ENCODE measurements around the gene CTXN1. TPM values are rescaled to one million over a fixed set of nuclear protein-coding genes. Genes with fewer than 3 reads are reported as not detected.

Gene CTXN1
- total and polyA plus RNA-seq, 2 of the 4 experiments (the other 2 are of a cell fraction): 0.36 to 7.4 TPM

- no peaks in the 10 kb centered on the region for H4K20me1 ChIP-seq (ENCODE audit: insufficient read depth, low read length)
- H3K9me3 ChIP-seq (ENCODE audit: control insufficient read depth, insufficient read depth, low read length): no peaks in the 10 kb centered on the region
- H3K79me1 ChIP-seq (ENCODE audit: low read depth in 1 of 2, low read length in 2 of 2): peaks cover 5 to 29% of the 10 kb centered on the region in 2 experiments
- WGBS, 2 experiments (ENCODE audit: extremely low coverage in 2 of 2, insufficient read length in 1 of 2): 33% methylated on average over 3 of the region's 18 CpGs; no CpG with 5 or more reads in 1 of the 2 experiments
- intact Hi-C loops (cut with micrococcal nuclease): no loop called here
- in situ Hi-C loops (cut with MboI; ENCODE audit: low sequenced_read_pairs): no loop called here
- H2BK5ac ChIP-seq (ENCODE audit: low read depth, low read length, poor library complexity, severe bottlenecking): no peak overlapping the region
- H3K36me3 ChIP-seq (ENCODE audit: control insufficient read depth, insufficient read depth, low read length): peaks cover 13% of the 10 kb centered on the region
- no peak overlapping the region for H2BK120ac ChIP-seq (ENCODE audit: low read depth, low read length)
- peak overlapping the region; percentile 42 for H2AK9ac ChIP-seq (replicated peaks; ENCODE audit: low read depth, low read length, poor library complexity)
- H3K18ac ChIP-seq (ENCODE audit: low read depth, low read length): no peak overlapping the region
- CTCF ChIA-PET: interaction anchor here (1.1 kb wide), 1 partner anchor 26 kb away, joined by 3 read pairs; no protein-coding TSS in a partner anchor
- no peak overlapping the region for H3K4ac ChIP-seq (ENCODE audit: low read depth, low read length)
- no peak for ATAC-seq (ENCODE audit: low read depth)
- no peak overlapping the region for H2BK15ac ChIP-seq (ENCODE audit: low read depth, low read length)
- no TSS peak for BruUV-seq (replicated peaks)
- H3K27ac ChIP-seq (ENCODE audit: insufficient read depth, low read length): no peak overlapping the region
- no peak overlapping the region for H3K14ac ChIP-seq (replicated peaks; ENCODE audit: low read depth, low read length)
- no peak for DNase-seq
- H4K91ac ChIP-seq (ENCODE audit: insufficient read depth, low read depth, low read length): no peak overlapping the region
- dilution Hi-C loops (cut with HindIII; ENCODE audit: low sequenced_read_pairs, unreplicated experiment): no loop called here
- no peak overlapping the region for H2AK5ac ChIP-seq (ENCODE audit: low read depth, low read length)
- POLR2A ChIA-PET (ENCODE audit: unreplicated experiment): interaction anchor here (1.0 kb wide), 1 partner anchor 9 kb away, joined by 4 read pairs; the partner anchor contains the start of gene MAP2K7
- no peak overlapping the region for H3K56ac ChIP-seq (ENCODE audit: extremely low read depth, insufficient read depth, low read length)
- no peak for TF ChIP-seq NFE2L2 (IDR thresholded peaks at IDR 0.05; ENCODE audit: low read depth, low read length)
- H3K9me1 ChIP-seq (ENCODE audit: insufficient read depth, low read length): 0 out of 2 replicates have a peak, but pooled peaks cover 4% of the 10 kb centered on the region
- H4K5ac ChIP-seq (ENCODE audit: low read depth, low read length): no peak overlapping the region
- H2BK20ac ChIP-seq (ENCODE audit: low read depth, low read length): no peak overlapping the region
- no peak overlapping the region for H3K4me2 ChIP-seq (ENCODE audit: low read depth, low read length)
- H2AFZ ChIP-seq (replicated peaks; ENCODE audit: low read length, poor library complexity): no peak overlapping the region
- H3K23ac ChIP-seq (ENCODE audit: low read depth, low read length): no peak overlapping the region
- no peaks in the 10 kb centered on the region for H3K27me3 ChIP-seq (ENCODE audit: control insufficient read depth, insufficient read depth, low read length)
- H3K4me3 ChIP-seq (ENCODE audit: insufficient read depth, low read depth, low read length): no peak overlapping the region
- H3K4me1 ChIP-seq (ENCODE audit: control insufficient read depth, insufficient read depth, low read length): 0 out of 2 replicates have a peak, but pooled peaks cover 2% of the 10 kb centered on the region
- no peak overlapping the region for H4K8ac ChIP-seq (ENCODE audit: low read depth in 2 of 2, low read length in 2 of 2)
- no peak overlapping the region for H3K9ac ChIP-seq (ENCODE audit: low read depth, low read length)
These were observed 31.2 kb downstream of the CTXN1 start for GRCh38 chr19:7894612-7895309.

Data from IMR-90 (cell line).